ENCODE measurements around the gene KCNA2. TPM values are rescaled to one million over a fixed set of nuclear protein-coding genes. Genes with fewer than 3 reads are reported as not detected.

KCNA2 gene
- total RNA-seq = under 0.01 TPM in 1 of 2 replicates, not detected in the other

DNA sequence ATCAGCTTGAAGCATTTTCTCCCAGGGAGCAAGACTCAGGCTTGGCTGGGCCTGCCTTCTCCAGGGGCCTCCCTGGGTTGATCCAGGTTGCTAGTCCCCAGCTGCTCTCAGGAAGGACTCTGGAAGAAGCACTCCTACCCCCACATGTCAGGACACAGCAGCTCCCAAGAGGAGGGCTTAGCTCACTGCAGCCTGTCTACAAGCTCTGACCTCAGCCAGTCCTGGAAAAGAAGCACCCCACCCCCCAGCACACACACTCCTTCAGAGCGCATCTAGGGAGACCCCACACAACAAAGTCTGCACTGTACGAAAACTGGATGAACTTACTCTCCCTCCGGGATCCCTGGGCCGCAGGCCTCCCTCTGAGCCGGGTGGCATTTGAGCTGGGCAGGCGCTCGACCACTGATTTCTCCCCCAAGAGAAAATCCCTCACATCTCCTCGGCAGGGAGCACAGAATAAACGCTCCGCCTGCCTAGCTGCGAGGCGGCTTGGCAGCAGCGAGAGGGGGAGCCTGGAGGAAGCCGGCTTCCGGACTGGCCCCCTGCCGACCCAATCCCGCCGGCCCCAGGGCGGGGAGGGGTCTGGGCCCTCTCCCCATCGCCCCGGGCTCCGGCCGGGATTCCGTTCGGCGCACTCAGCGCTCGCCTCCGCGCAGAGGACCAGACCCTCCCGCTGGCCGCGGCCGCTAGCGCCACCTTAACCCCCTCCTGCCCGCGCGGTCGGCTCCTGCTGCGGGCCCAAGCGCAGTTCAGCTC, at the start of gene KCNA2:
TSS of gene KCNA2 (minus strand) at position 458 of the 756 bp plus-strand sequence. CDS start 1,576 bp downstream, outside the sequence.
- no peak for DNase-seq (ENCODE audit: low read depth)
- H3K4me3 ChIP-seq (ENCODE audit: low read depth, low read length) = no peak within 1 kb of the TSS

DNA sequence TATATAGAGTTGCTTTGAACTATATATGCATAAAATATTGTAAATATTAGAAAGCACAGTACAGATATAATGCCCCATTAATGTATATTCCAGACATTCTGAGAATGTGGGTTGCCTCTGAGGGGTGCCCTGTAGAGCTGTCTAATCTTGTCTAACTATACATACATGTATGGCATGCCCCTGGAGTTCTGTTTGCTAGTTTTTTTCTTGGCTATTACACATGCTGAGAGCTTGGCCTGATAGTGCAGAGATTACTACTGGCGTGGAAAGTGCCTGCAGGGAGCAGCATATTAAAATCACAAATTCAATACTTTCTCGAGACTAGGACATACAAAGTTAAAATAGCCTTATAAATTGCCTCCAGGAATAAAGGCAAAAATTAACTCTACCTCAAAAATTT, 44.5 kb upstream of the KCNA2 start:
- TF ChIP-seq, protein P1, sequence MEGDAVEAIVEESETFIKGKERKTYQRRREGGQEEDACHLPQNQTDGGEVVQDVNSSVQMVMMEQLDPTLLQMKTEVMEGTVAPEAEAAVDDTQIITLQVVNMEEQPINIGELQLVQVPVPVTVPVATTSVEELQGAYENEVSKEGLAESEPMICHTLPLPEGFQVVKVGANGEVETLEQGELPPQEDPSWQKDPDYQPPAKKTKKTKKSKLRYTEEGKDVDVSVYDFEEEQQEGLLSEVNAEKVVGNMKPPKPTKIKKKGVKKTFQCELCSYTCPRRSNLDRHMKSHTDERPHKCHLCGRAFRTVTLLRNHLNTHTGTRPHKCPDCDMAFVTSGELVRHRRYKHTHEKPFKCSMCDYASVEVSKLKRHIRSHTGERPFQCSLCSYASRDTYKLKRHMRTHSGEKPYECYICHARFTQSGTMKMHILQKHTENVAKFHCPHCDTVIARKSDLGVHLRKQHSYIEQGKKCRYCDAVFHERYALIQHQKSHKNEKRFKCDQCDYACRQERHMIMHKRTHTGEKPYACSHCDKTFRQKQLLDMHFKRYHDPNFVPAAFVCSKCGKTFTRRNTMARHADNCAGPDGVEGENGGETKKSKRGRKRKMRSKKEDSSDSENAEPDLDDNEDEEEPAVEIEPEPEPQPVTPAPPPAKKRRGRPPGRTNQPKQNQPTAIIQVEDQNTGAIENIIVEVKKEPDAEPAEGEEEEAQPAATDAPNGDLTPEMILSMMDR (IDR thresholded peaks at IDR 0.05; ENCODE audit: insufficient read depth, low read depth, low read length) = no peak
- no peak for DNase-seq (ENCODE audit: low read depth)
- H3K4me3 ChIP-seq (ENCODE audit: low read depth, low read length) = no peak overlapping the region

More for the DNA sequence above, at the start of gene KCNA2:
- TF ChIP-seq, protein P1 (IDR thresholded peaks at IDR 0.05; ENCODE audit: insufficient read depth, low read depth, low read length) = no peak

DNA sequence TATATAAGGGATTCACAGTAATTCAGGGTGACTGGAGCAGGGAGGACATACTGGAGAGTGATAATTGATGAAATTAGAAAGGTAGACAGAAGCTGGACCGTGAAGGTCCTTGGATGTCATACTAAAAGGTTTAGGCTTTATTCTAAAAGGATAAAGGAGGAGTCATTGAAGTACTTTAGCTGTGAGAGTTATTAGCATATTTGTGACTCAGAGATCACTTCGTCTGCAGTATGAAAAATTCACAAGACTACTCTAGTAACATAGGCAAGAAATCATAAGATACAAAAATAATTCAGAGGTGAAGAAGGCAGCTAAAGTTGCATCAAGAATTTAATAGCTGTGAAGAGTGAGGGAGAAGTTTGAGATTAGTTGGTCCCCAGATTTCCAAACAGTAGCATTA, 42.3 kb upstream of the KCNA2 start:
- TF ChIP-seq, protein P1 (IDR thresholded peaks at IDR 0.05; ENCODE audit: insufficient read depth, low read depth, low read length) = no peak
- no peak overlapping the region for H3K4me3 ChIP-seq (ENCODE audit: low read depth, low read length)
- no peak for DNase-seq (ENCODE audit: low read depth)

DNA sequence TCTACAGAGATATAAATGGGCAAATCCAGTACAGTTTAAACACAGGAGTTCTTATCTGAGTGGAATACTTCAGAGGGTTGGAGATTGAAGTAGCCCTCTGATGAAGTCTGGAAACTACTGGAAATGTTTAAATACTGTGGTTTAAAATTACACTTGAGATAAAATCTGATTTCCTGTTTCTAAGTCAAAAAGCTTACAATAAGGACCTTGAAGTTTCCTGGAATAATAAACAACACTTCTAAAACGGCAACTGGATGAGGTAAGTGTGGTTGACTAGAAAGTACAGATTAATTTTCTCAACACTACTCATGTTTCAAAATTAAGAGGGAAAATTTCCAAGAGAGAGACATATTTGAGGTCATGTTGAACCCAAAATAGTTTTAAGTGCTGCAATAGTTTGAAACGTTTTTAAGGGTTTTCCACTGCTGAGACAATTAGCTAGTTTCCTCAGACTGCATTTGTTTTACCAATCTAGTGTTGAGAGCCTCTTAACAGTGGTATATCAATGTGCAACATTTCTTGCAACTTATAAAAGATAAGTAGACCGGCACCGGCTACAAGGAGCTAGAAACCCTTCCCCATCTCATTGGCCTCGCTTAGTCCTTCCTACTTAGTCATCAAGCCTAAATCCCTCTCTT, 41.2 kb upstream of the KCNA2 start:
- peak; percentile 76 for DNase-seq (ENCODE audit: low read depth)
- TF ChIP-seq, protein P1 (IDR thresholded peaks at IDR 0.05; ENCODE audit: insufficient read depth, low read depth, low read length) = no peak
- H3K4me3 ChIP-seq (ENCODE audit: low read depth, low read length) = no peak overlapping the region

DNA sequence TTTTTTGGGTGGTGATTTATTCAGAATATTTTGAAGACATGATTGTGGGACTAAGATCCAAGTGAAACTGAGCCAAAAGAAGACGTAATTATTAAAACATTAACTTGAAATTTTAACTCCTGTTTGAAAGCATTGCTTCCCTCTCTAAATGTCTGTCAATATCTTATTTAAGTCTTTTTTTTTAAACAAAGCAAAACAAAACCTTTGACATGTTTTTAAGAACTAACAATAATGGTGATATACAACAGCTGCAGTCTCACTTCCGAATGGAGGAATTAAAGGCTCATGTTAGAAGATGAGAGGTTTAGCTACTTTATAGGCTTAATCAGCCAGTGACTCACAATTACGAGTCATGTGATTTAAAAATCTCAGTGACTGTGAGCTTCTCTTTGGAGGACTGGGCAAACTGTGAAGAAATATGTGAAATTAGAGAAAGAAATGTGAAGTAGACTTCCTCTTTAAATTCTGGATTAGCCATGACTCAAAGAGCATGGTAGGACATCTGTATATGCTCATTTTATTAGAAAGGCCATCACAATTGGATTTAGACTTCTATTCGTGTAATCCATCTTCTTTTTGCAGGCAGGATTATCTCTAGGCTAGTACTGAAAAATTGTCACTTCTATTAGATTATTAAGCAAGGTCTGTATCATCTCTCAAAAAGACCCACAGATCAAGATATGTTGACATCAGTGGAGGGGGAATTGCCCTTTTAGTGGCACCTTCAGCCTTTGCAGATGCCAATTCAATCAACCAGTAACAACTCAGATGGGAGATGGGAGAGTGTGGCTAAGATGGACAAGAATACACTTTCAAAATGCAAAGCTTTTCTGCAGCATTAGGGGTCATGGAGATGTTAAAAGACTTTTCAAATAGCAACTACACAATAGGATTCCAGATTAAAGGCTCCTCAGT, 39.9 kb upstream of the KCNA2 start:
- DNase-seq (ENCODE audit: low read depth) = peak; percentile 59
- H3K4me3 ChIP-seq (ENCODE audit: low read depth, low read length) = no peak overlapping the region
- TF ChIP-seq, protein P1 (IDR thresholded peaks at IDR 0.05; ENCODE audit: insufficient read depth, low read depth, low read length) = no peak

DNA sequence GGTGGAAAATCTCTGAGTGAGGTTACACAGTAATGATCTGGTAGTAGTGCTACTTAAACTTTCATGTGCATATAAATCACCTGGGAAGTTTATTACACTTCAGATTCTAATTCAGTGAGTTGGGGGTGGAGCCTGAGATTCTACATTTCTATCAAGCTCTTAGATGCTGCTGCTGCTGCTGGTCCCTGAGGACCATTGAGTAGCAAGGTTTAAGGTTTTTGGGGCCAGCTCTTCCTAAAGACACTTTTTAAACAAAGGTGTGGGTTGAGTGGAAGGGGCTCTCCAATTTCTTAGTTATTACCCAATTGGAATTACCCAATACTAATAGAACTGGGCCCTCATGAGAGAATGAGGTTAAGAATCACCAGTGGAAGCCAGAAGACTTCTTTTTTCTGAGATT, 39.1 kb upstream of the KCNA2 start:
- H3K4me3 ChIP-seq (ENCODE audit: low read depth, low read length) = no peak overlapping the region
- TF ChIP-seq, protein P1 (IDR thresholded peaks at IDR 0.05; ENCODE audit: insufficient read depth, low read depth, low read length) = no peak
- no peak for DNase-seq (ENCODE audit: low read depth)

Measured in fibroblast of villous mesenchyme (primary cell).